OCI-LY1 (cell line): Measurements from ENCODE around the gene C16orf95.

Experiments used
- H2AFZ ChIP-seq: fragments of 200-600 bp; sonication (generic), shearing (Covaris generic); 2 replicates; pipeline ENCODE4 v1.6.0; 2014; ENCODE audit warnings: antibody characterized with exemption, mild to moderate bottlenecking, low read length
- H3F3A ChIP-seq: fragments of 200-600 bp; sonication (generic), shearing (Covaris generic); 2 replicates; pipeline ENCODE4 v1.6.0; 2014; ENCODE audit warnings: mild to moderate bottlenecking, antibody characterized with exemption, low read length, moderate library complexity; ENCODE audit not compliant: insufficient read depth
- H3K27ac ChIP-seq: fragments of 200-600 bp; sonication (generic); 2 replicates; pipeline ENCODE4 v1.5.1; 2014; ENCODE audit warnings: low read length, mixed run types, mild to moderate bottlenecking, low read depth; ENCODE audit not compliant: poor library complexity, severe bottlenecking
- H3K27me3 ChIP-seq: fragments of 200-600 bp; sonication (generic); 2 replicates; pipeline ENCODE4 v1.6.0; 2014; ENCODE audit warnings: antibody characterized with exemption, mild to moderate bottlenecking, low read length, moderate library complexity; ENCODE audit not compliant: insufficient read depth
- H3K36me3 ChIP-seq: fragments of 200-600 bp; sonication (generic); 2 replicates; pipeline ENCODE4 v1.6.1; 2014; ENCODE audit warnings: mild to moderate bottlenecking, antibody characterized with exemption, low read length, moderate library complexity, mixed read lengths; ENCODE audit not compliant: insufficient read depth
- H3K4me1 ChIP-seq: fragments of 200-600 bp; sonication (generic); 2 replicates; pipeline ENCODE4 v1.5.1; 2014; ENCODE audit warnings: mild to moderate bottlenecking, low read length, moderate library complexity; ENCODE audit not compliant: insufficient read depth, severe bottlenecking
- H3K4me2 ChIP-seq: fragments of 200-600 bp; sonication (generic), shearing (Covaris generic); 2 replicates; pipeline ENCODE4 v1.6.1; 2014; ENCODE audit warnings: low read length
- H3K4me3 ChIP-seq: fragments of 200-600 bp; sonication (generic); 2 replicates; pipeline ENCODE4 v1.5.1; 2014; ENCODE audit warnings: low read length, low read depth, mild to moderate bottlenecking, mixed read lengths; ENCODE audit not compliant: poor library complexity, severe bottlenecking
- H3K79me2 ChIP-seq: fragments of 200-600 bp; shearing (Covaris generic); 2 replicates; pipeline ENCODE4 v1.6.1; 2016; ENCODE audit warnings: mixed run types, low read length, mixed read lengths; ENCODE audit not compliant: insufficient read depth
- H3K9ac ChIP-seq: fragments of 200-600 bp; sonication (generic), shearing (Covaris generic); 2 replicates; pipeline ENCODE4 v1.6.1; 2014; ENCODE audit warnings: mild to moderate bottlenecking, low read length, mixed read lengths
- H3K9me2 ChIP-seq: fragments of 200-600 bp; sonication (generic), shearing (Covaris generic); 2 replicates; pipeline ENCODE4 v1.6.1; 2014; ENCODE audit warnings: low read depth, mild to moderate bottlenecking, low read length, mixed read lengths
- H3K9me3 ChIP-seq: fragments of 200-600 bp; shearing (Covaris generic); 2 replicates; pipeline ENCODE4 v1.6.1; 2014; ENCODE audit warnings: low read length, mixed read lengths
- H4K20me1 ChIP-seq: fragments of 200-600 bp; sonication (generic), shearing (Covaris generic); 2 replicates; pipeline ENCODE4 v1.6.0; 2016; ENCODE audit warnings: mild to moderate bottlenecking, low read length; ENCODE audit not compliant: insufficient read depth
- CTCF ChIP-seq: fragments of 200-600 bp; sonication (generic), shearing (Covaris generic); IDR thresholded peaks from 2 replicates; pipeline ENCODE4 v1.5.1; 2017; ENCODE audit warnings: mild to moderate bottlenecking, antibody characterized with exemption, low read length, moderate library complexity, mixed read lengths
- EZH2 ChIP-seq: fragments of 200-600 bp; sonication (generic), shearing (Covaris generic); IDR thresholded peaks from 2 replicates; pipeline ENCODE4 v1.8.0; 2017; ENCODE audit warnings: borderline replicate concordance, mixed run types, mild to moderate bottlenecking, antibody characterized with exemption, low read length, moderate library complexity, mixed read lengths

C16orf95 gene

GRCh38 chr16:87344165-87344930 is 27.2 kb upstream of the C16orf95 start:
- no peak for TF ChIP-seq CTCF
- no peak for TF ChIP-seq EZH2
- no peaks in the 10 kb centered on the region for H3F3A ChIP-seq
- no peak overlapping the region for H3K4me2 ChIP-seq
- H3K9me3 ChIP-seq, result no peaks in the 10 kb centered on the region
- H4K20me1 ChIP-seq, result no peaks in the 10 kb centered on the region
- H3K9ac ChIP-seq, result no peak overlapping the region
- no peaks in the 10 kb centered on the region for H3K9me2 ChIP-seq
- peaks cover 59% of the 10 kb centered on the region for H3K36me3 ChIP-seq
- no peaks in the 10 kb centered on the region for H3K79me2 ChIP-seq
- no peak overlapping the region for H3K4me3 ChIP-seq
- H3K27ac ChIP-seq, result no peak overlapping the region
- H3K4me1 ChIP-seq, result no peaks in the 10 kb centered on the region
- no peak overlapping the region for H2AFZ ChIP-seq
- no peaks in the 10 kb centered on the region for H3K27me3 ChIP-seq

GRCh38 chr16:87343753-87344050 is 26.5 kb upstream of the C16orf95 start:
- Histone ChIP-seq H3K36me3 (peaks cover 61% of the 10 kb centered on the region), H4K20me1 (no peaks in the 10 kb centered on the region), H3K4me1 (no peaks in the 10 kb centered on the region), H2AFZ (no peak overlapping the region), H3K9me3 (no peaks in the 10 kb centered on the region), H3K27ac (no peak overlapping the region), H3K9me2 (no peaks in the 10 kb centered on the region), H3K27me3 (no peaks in the 10 kb centered on the region), H3K79me2 (no peaks in the 10 kb centered on the region), H3F3A (no peaks in the 10 kb centered on the region), H3K4me3 (no peak overlapping the region), H3K4me2 (no peak overlapping the region), H3K9ac (no peak overlapping the region)
- no peak for TF ChIP-seq EZH2

GRCh38 chr16:87342978-87343752 is 26.0 kb upstream of the C16orf95 start:
- H3K36me3 ChIP-seq, result peaks cover 60% of the 10 kb centered on the region
- H3K9me3 ChIP-seq, result no peaks in the 10 kb centered on the region
- H3F3A ChIP-seq, result no peaks in the 10 kb centered on the region
- H3K4me3 ChIP-seq, result no peak overlapping the region
- no peaks in the 10 kb centered on the region for H3K79me2 ChIP-seq
- H3K27me3 ChIP-seq, result no peaks in the 10 kb centered on the region
- no peak overlapping the region for H3K4me2 ChIP-seq
- TF ChIP-seq EZH2, result no peak
- no peak for TF ChIP-seq CTCF
- H3K9me2 ChIP-seq, result no peaks in the 10 kb centered on the region
- H3K4me1 ChIP-seq, result no peaks in the 10 kb centered on the region
- no peak overlapping the region for H2AFZ ChIP-seq
- no peak overlapping the region for H3K9ac ChIP-seq
- no peaks in the 10 kb centered on the region for H4K20me1 ChIP-seq
- no peak overlapping the region for H3K27ac ChIP-seq
